ENCODE measurements around the gene PDE3A. TPM values are rescaled to one million over a fixed set of nuclear protein-coding genes. Genes with fewer than 3 reads are reported as not detected.

PDE3A gene
- total RNA-seq, 1 experiment from 2014 or later = 0.12 TPM

- no peak overlapping the region for H2AFZ ChIP-seq (ENCODE audit: low read depth, low read length, poor library complexity, severe bottlenecking)
- no peak for ATAC-seq
- TF ChIP-seq JUND (IDR thresholded peaks at IDR 0.05) (no peak), POLR2A (IDR thresholded peaks at IDR 0.05; ENCODE audit: borderline replicate concordance, extremely low read depth, insufficient read depth, insufficient read length) (no peak), EGR1 (IDR thresholded peaks at IDR 0.05; ENCODE audit: low read depth) (no peak), ZBTB33 (IDR thresholded peaks at IDR 0.05; ENCODE audit: extremely low read depth, insufficient replicate concordance, low read length) (no peak), EZH2phosphoT487 (IDR thresholded peaks at IDR 0.05; ENCODE audit: borderline replicate concordance) (no peak), EZH2 (IDR thresholded peaks at IDR 0.05) (no peak), ZNF274 (IDR thresholded peaks at IDR 0.05; ENCODE audit: low read depth, low read length) (no peak), REST (IDR thresholded peaks at IDR 0.05; ENCODE audit: low read depth) (no peak), CEBPB (IDR thresholded peaks at IDR 0.05; ENCODE audit: low read depth) (no peak), ZFX (IDR thresholded peaks at IDR 0.05) (no peak), SRF (IDR thresholded peaks at IDR 0.05; ENCODE audit: low read depth) (no peak), RAD21 (IDR thresholded peaks at IDR 0.05; ENCODE audit: low read depth) (no peak), MAX (IDR thresholded peaks at IDR 0.05) (no peak), POLR2AphosphoS5 (IDR thresholded peaks at IDR 0.05; ENCODE audit: low read depth, low read length) (no peak), SP1 (IDR thresholded peaks at IDR 0.05; ENCODE audit: low read depth) (no peak), FOSL1 (IDR thresholded peaks at IDR 0.05; ENCODE audit: low read depth) (no peak), TCF7L2 (IDR thresholded peaks at IDR 0.05; ENCODE audit: borderline replicate concordance, extremely low read depth, insufficient read depth, insufficient read length) (no peak), CTCF (IDR thresholded peaks at IDR 0.05 in 2 of 3, conservative IDR thresholded peaks at IDR 0.05 in 1 of 3; ENCODE audit: borderline replicate concordance in 1 of 3, insufficient read depth in 1 of 3, low read depth in 2 of 3, low read length in 2 of 3) (no peak), CBX3 (IDR thresholded peaks at IDR 0.05; ENCODE audit: low read depth) (no peak), ATF3 (IDR thresholded peaks at IDR 0.05) (no peak)
- no peak overlapping the region for H3K4me3 ChIP-seq (replicated peaks in 1 of 2; ENCODE audit: low read depth in 1 of 2, low read length in 2 of 2)
- H3K27ac ChIP-seq (ENCODE audit: low read depth, low read length) = no peak overlapping the region
- no peak overlapping the region for H3K9ac ChIP-seq (ENCODE audit: low read length)
- ChIA-PET POLR2A (no interaction called here), CTCF (interaction anchor here (0.9 kb wide), 2 partner anchors 62 to 137 kb away, joined by 3 read pairs; no protein-coding TSS in a partner anchor), RAD21 (ENCODE audit: low non-redundant PET in 1 of 2, low total read pairs in 2 of 2, uncharacterized antibody in 2 of 2, unreplicated experiment in 2 of 2) (interaction anchor here in 1 of 2 experiments (0.6 kb wide), 1 partner anchor 894 kb away, joined by 3 read pairs; no protein-coding TSS in a partner anchor)
- no peaks in the 10 kb centered on the region for H3K9me3 ChIP-seq (ENCODE audit: control insufficient read depth in 1 of 2, insufficient read depth in 1 of 2, low read depth in 1 of 2, low read length in 2 of 2)
- H3K27me3 ChIP-seq (ENCODE audit: insufficient read depth, low read length) = no peaks in the 10 kb centered on the region
- no peak overlapping the region for H3K4me2 ChIP-seq (ENCODE audit: low read length)
- no peak for DNase-seq (ENCODE audit: low read depth, low spot score)
- no peaks in the 10 kb centered on the region for H3K9me2 ChIP-seq (ENCODE audit: insufficient read depth)
- no peaks in the 10 kb centered on the region for H3K79me2 ChIP-seq (ENCODE audit: insufficient read depth, low read length)
- no TSS peak for BruUV-seq (replicated peaks)
- H3K36me3 ChIP-seq (ENCODE audit: control insufficient read depth in 1 of 2, insufficient read depth in 2 of 2, low read length in 2 of 2) = no peaks in the 10 kb centered on the region
- H4K20me1 ChIP-seq (ENCODE audit: insufficient read depth) = no peaks in the 10 kb centered on the region
- intact Hi-C loops (cut with micrococcal nuclease) = no loop called here
- peaks cover 6 to 21% of the 10 kb centered on the region in 2 experiments; a peak in 3 of 4 replicates for H3K4me1 ChIP-seq (ENCODE audit: control insufficient read depth in 1 of 2, insufficient read depth in 2 of 2, low read length in 2 of 2)
Observed at GRCh38 chr12:20487519-20487918, 119.2 kb downstream of the PDE3A start.

Measured in HCT116 (cell line).